Activated CD4-positive, alpha-beta memory T cell treated with anti-CD3 and anti-CD28 coated beads for 36 hours (primary cell): ENCODE data around the gene METTL26. TPM values are rescaled to one million over a fixed set of nuclear protein-coding genes. Genes with fewer than 3 reads are reported as not detected.

Experiments
- CTCF ChIA-PET: fragments of 350-600 bp; sonication (Branson Sonifier 250); formaldehyde crosslinking; loops from one replicate; lab custom pipeline; 2021; ENCODE audit warnings: antibody characterized with exemption, inconsistent platforms; lab: Charles Lee
- POLR2A ChIA-PET: fragments of 350-600 bp; sonication (Branson Sonifier 250); formaldehyde crosslinking; loops from one replicate; lab custom pipeline; 2021; ENCODE audit warnings: antibody characterized with exemption; lab: Charles Lee
- DNase-seq: peaks from one replicate; pipeline ENCODE4 v3.0.0-alpha.2; 2020
- H3K27ac Mint-ChIP-seq: one replicate; pipeline ENCODE4 v1.8.0; 2021; ENCODE audit warnings: mixed read lengths
- H3K27me3 Mint-ChIP-seq: one replicate; pipeline ENCODE4 v1.8.0; 2021; ENCODE audit warnings: mixed read lengths
- H3K36me3 Mint-ChIP-seq: one replicate; pipeline ENCODE4 v1.8.0; 2021; ENCODE audit warnings: mixed read lengths
- H3K4me1 Mint-ChIP-seq: one replicate; pipeline ENCODE4 v1.8.0; 2021; ENCODE audit warnings: low read depth, mixed read lengths
- H3K4me3 Mint-ChIP-seq: one replicate; pipeline ENCODE4 v1.8.0; 2021; ENCODE audit warnings: mild to moderate bottlenecking, mixed read lengths
- H3K9me3 Mint-ChIP-seq: one replicate; pipeline ENCODE4 v1.8.0; 2021; ENCODE audit warnings: mixed read lengths
- intact Hi-C: fragments of 100-400 bp; cut with micrococcal nuclease; formaldehyde crosslinking; loops from one replicate; pipeline ENCODE4 v1.15.1; 2023
- total RNA-seq, 2 experiments: library from RNA; stranded (reverse); gene quantifications; one replicate each; pipeline ENCODE4 v1.2.3, GENCODE V29; 2021

The METTL26 gene
- total RNA-seq, 2 experiments from 2014 or later = 113 to 117 TPM

DNA sequence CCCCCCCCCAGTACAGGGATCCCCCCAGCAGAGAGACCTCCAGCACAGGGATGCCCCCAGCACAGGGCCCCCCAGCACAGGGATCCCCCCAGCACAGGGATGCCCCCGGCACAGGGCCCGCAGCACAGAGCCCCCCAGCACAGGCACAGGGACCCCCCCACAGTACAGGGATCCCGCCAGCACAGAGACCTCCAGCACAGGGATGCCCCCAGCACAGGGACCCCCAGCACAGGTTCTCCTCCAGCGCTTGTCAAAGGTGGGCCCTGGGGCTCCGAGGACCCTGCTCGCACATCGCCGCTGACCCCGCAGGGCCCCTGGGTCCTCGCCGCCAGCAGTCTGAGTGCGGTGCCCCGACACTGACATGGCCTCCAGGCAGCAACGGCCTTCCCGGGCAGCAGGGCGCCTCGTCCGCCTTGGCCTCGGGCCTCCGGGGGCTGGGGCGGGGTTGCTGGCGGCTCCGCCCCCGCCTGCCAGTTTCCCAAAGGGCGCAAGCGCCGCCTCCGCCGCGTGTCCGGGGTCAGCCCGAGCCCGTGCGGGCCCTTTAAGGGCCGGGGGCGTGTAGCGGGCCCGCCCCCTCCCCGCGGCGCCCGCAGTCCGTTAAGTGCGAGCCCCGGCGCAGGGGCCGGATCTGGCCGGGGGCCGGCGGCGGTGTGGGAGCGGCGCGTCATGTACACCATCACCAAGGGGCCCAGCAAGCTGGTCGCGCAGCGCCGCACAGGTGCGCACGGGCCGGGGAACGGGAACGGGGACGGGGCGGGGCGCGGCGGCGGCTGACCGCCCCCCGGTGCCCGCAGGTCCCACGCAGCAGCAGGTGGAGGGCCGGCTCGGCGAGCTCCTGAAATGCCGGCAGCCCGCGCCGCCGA lies 5.5 kb upstream of the METTL26 start, which contains the start of gene MCRIP2:
MCRIP2 (plus strand) TSS at position 503 of the 863 bp plus-strand sequence; CDS start at position 667, 164 bp downstream.
- Mint-ChIP-seq H3K27ac (no peak within 1 kb of the TSS), H3K36me3 (peaks cover 3% of the 10 kb centered on the region), H3K4me1 (peaks cover 11% of the 10 kb centered on the region), H3K9me3 (no peaks in the 10 kb centered on the region), H3K27me3 (peaks cover 3% of the 10 kb centered on the region), H3K4me3 (peak within 1 kb of the TSS; percentile 73)
- intact Hi-C loops = no loop called here
- peak; percentile 82 for DNase-seq
- CTCF ChIA-PET = no interaction called here
- POLR2A ChIA-PET = interaction anchor here (0.7 to 1.0 kb wide), 2 partner anchors 34 to 63 kb away, joined by 3 read pairs; partner anchors contain the start of gene RHBDL1

DNA sequence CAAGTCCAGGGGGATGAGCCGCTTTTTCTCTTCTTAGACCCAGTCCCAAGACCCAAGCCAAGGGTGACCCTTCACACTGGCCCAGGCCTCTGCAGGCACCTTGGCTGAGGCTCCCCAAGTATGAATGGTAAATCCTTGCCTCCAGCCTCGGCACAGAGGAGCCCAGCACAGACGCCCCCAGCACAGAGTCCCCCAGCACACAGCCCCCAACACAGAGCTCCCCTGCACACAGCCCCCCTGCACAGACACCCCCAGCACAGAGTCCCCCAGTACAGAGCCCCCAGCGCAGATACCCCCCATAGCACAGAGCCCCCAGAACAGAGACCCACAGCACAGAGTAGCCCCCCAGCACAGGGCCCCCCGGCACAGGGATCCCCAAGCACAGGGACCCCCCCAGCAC lies 4.5 kb upstream of the METTL26 start:
- Mint-ChIP-seq H3K27ac (no peak overlapping the region), H3K9me3 (no peaks in the 10 kb centered on the region), H3K4me1 (peaks cover 11% of the 10 kb centered on the region), H3K4me3 (no peak overlapping the region), H3K36me3 (peaks cover 4% of the 10 kb centered on the region), H3K27me3 (peaks cover 3% of the 10 kb centered on the region)
- ChIA-PET CTCF (interaction anchor here (1.3 kb wide), 1 partner anchor 8 kb away, joined by 3 read pairs; the partner anchor contains the start of gene WDR90), POLR2A (no interaction called here)
- intact Hi-C loops = no loop called here
- DNase-seq = no peak

DNA sequence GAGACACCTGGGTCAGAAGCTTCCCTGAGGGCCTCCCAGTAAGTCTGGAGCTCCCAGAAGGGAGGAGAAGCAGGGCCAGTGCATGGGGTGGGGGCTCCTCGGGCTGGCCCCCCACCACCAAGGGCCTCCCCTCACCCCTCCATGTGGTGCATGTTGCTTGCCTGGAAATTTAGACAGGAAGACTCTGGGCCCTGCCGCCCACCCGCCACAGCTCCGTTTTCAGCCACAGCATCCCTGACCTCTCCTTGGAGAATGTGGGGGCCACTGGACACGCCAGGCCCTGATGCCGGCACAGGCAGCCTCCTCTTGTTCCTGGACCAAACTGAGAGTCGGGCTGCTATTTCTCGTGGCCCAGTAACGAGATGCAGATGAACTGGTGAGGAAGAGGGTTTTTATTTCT lies 2.7 kb upstream of the METTL26 start:
- ChIA-PET POLR2A (no interaction called here), CTCF (interaction anchor here (0.9 to 1.6 kb wide), 2 partner anchors 9 to 12 kb away, joined by 3 to 6 read pairs; no protein-coding TSS in a partner anchor)
- intact Hi-C loops = loop anchor here (5.0 kb wide), 1 partner anchor 98 kb away; no protein-coding TSS in a partner anchor
- H3K9me3 Mint-ChIP-seq = no peaks in the 10 kb centered on the region
- peaks cover 10% of the 10 kb centered on the region for H3K4me1 Mint-ChIP-seq
- H3K27me3 Mint-ChIP-seq = peaks cover 3% of the 10 kb centered on the region
- no peak overlapping the region for H3K4me3 Mint-ChIP-seq
- no peak for DNase-seq
- peaks cover 4% of the 10 kb centered on the region for H3K36me3 Mint-ChIP-seq
- no peak overlapping the region for H3K27ac Mint-ChIP-seq

DNA sequence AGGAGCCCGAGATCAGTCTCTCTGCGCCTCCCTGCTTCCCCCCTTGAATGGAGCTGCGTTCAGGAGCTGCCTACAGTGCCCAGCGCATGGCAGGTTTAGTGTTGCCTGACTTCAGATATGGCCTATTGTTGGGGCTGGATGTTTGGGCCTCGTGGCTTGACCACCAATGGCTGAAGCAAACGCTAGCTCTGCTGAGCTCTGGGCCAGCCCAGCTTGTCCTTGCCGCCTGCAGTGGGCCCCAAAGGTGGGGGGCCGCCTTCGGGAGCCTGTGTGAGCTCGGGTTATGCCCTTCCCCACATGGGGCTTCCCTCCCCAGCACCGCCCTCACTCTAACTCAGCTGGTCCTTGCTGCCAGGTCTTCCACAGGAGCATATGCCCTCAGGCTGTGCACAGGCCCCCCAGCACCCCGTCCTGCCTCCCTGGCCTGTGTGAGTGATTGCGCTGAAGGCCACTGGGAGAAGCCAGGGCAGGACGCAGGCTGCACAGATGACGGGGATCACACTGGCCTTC lies 2.0 kb upstream of the METTL26 start:
- intact Hi-C loops = loop anchor here (5.0 kb wide), 1 partner anchor 99 kb away; no protein-coding TSS in a partner anchor
- Mint-ChIP-seq H3K9me3 (no peaks in the 10 kb centered on the region), H3K4me1 (peaks cover 7% of the 10 kb centered on the region), H3K36me3 (peaks cover 4% of the 10 kb centered on the region), H3K27ac (no peak overlapping the region), H3K4me3 (no peak overlapping the region), H3K27me3 (peaks cover 3% of the 10 kb centered on the region)
- no peak for DNase-seq
- ChIA-PET POLR2A (interaction anchor here (0.6 to 0.9 kb wide), 2 partner anchors 48 to 401 kb away, joined by 3 read pairs; partner anchors contain the start of gene RAB40C), CTCF (interaction anchor here (0.9 to 1.6 kb wide), 2 partner anchors 10 to 13 kb away, joined by 3 to 6 read pairs; no protein-coding TSS in a partner anchor)

GRCh38 chr16:637081-638018 lies 1.2 kb upstream of the METTL26 start:
- H3K36me3 Mint-ChIP-seq = peaks cover 4% of the 10 kb centered on the region
- peaks cover 3% of the 10 kb centered on the region for H3K27me3 Mint-ChIP-seq
- ChIA-PET CTCF (interaction anchor here (1.1 to 2.0 kb wide), 7 partner anchors 11 to 212 kb away, joined by 3 to 13 read pairs (median 5); partner anchors contain the start of genes RAB11FIP3 and WDR90), POLR2A (interaction anchor here (0.6 to 2.2 kb wide), 6 partner anchors 11 to 671 kb away, joined by 3 to 16 read pairs (median 3); partner anchors contain the start of genes RAB40C and WDR90)
- H3K9me3 Mint-ChIP-seq = no peaks in the 10 kb centered on the region
- peak; percentile 93 for DNase-seq
- peak overlapping the region; percentile 89 for H3K27ac Mint-ChIP-seq
- peaks cover 5% of the 10 kb centered on the region for H3K4me1 Mint-ChIP-seq
- intact Hi-C loops = loop anchor here (2.0 to 5.0 kb wide), 2 partner anchors 47 to 100 kb away; partner anchors contain the start of gene JMJD8
- peak overlapping the region; percentile 90 for H3K4me3 Mint-ChIP-seq

DNA sequence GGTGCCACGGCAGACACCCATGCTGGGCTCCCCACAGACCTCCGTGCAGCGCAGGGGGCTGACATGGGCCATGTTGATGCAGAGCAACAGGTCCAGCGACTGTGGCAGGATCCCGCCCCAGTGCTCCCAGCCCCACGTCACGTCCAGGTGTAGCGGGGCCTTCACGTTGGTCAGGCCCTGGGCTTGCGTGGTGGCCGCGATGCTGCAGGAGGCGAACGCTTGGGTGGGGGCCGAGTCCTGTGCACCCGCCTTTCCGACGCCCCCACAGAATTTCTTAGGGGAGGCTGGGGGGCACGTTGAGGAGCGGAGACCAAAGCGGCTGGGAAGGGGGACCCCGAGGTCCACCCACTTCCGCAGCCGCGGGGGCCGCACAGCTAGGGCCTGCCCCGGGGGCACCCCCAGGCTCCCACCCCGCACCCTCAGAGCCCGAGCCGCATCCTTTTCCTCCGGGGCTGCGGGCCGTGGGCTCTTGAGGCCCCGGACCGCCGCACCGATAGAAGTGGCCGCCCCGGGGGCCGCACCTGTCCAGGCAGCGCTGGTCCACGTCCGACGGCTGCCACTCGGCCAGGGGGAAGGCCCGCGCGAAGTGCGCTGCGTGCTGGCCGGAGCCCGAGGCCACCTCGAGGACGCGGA lies 416 bp downstream of the METTL26 start:
- DNase-seq = peak; percentile 31
- POLR2A ChIA-PET = interaction anchor here (0.7 to 2.2 kb wide), 9 partner anchors 11 to 673 kb away, joined by 3 to 16 read pairs (median 3); partner anchors contain the start of genes CAPN15 and WDR90
- H3K27ac Mint-ChIP-seq = no peak overlapping the region
- intact Hi-C loops = loop anchor here (1.0 to 5.0 kb wide), 5 partner anchors 46 to 234 kb away; partner anchors contain the start of genes DECR2 and JMJD8
- H3K4me3 Mint-ChIP-seq = peak overlapping the region; percentile 90
- H3K4me1 Mint-ChIP-seq = peaks cover 5% of the 10 kb centered on the region
- CTCF ChIA-PET = interaction anchor here (0.8 to 2.0 kb wide), 7 partner anchors 12 to 210 kb away, joined by 3 to 13 read pairs (median 5); partner anchors contain the start of genes RAB11FIP3 and WDR90
- no peaks in the 10 kb centered on the region for H3K9me3 Mint-ChIP-seq
- peaks cover 4% of the 10 kb centered on the region for H3K36me3 Mint-ChIP-seq
- H3K27me3 Mint-ChIP-seq = peaks cover 3% of the 10 kb centered on the region

DNA sequence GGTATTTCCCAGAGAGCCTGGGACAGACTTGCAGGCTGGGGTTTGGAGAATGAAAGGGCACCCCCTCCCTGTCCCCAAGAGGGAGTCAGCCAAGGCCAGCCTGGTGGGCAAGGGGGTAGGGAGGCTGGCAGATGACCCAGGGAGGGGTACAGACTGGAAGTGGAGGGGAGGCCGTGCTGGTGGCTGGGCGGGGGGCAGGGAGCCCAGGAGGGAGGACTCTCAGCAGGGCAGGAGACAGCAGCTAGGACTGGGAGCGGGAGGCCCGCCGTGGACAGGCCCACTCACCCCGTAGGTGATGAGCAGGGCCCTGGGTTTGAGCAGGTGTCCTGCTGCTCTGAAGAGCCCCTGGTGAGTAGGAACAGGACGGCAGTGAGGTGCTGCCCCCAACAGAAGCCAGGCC lies 1.1 kb downstream of the METTL26 start:
- peaks cover 4% of the 10 kb centered on the region for H3K36me3 Mint-ChIP-seq
- no peak overlapping the region for H3K27ac Mint-ChIP-seq
- intact Hi-C loops = loop anchor here (5.0 kb wide), 1 partner anchor 102 kb away; no protein-coding TSS in a partner anchor
- POLR2A ChIA-PET = no interaction called here
- peaks cover 3% of the 10 kb centered on the region for H3K27me3 Mint-ChIP-seq
- H3K4me3 Mint-ChIP-seq = peak overlapping the region; percentile 63
- CTCF ChIA-PET = no interaction called here
- H3K9me3 Mint-ChIP-seq = no peaks in the 10 kb centered on the region
- peaks cover 5% of the 10 kb centered on the region for H3K4me1 Mint-ChIP-seq
- DNase-seq = no peak

- peaks cover 5% of the 10 kb centered on the region for H3K4me1 Mint-ChIP-seq
- ChIA-PET POLR2A (no interaction called here), CTCF (no interaction called here)
- H3K4me3 Mint-ChIP-seq = peak overlapping the region; percentile 63
- no peaks in the 10 kb centered on the region for H3K9me3 Mint-ChIP-seq
- H3K27me3 Mint-ChIP-seq = peaks cover 3% of the 10 kb centered on the region
- no peak overlapping the region for H3K27ac Mint-ChIP-seq
- intact Hi-C loops = no loop called here
- peaks cover 4% of the 10 kb centered on the region for H3K36me3 Mint-ChIP-seq
- DNase-seq = no peak
These were observed 1.9 kb downstream of the METTL26 start for GRCh38 chr16:634051-634670.

DNA sequence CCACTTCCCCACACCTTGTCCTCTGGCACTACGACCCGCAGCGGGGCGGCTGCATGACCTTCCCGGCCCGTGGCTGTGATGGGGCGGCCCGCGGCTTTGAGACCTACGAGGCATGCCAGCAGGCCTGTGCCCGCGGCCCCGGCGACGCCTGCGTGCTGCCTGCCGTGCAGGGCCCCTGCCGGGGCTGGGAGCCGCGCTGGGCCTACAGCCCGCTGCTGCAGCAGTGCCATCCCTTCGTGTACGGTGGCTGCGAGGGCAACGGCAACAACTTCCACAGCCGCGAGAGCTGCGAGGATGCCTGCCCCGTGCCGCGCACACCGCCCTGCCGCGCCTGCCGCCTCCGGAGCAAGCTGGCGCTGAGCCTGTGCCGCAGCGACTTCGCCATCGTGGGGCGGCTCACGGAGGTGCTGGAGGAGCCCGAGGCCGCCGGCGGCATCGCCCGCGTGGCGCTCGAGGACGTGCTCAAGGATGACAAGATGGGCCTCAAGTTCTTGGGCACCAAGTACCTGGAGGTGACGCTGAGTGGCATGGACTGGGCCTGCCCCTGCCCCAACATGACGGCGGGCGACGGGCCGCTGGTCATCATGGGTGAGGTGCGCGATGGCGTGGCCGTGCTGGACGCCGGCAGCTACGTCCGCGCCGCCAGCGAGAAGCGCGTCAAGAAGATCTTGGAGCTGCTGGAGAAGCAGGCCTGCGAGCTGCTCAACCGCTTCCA lies 2.6 kb downstream of the METTL26 start:
- H3K4me3 Mint-ChIP-seq = no peak overlapping the region
- intact Hi-C loops = no loop called here
- CTCF ChIA-PET = no interaction called here
- H3K27me3 Mint-ChIP-seq = peaks cover 3% of the 10 kb centered on the region
- DNase-seq = no peak
- no peak overlapping the region for H3K27ac Mint-ChIP-seq
- peaks cover 5% of the 10 kb centered on the region for H3K4me1 Mint-ChIP-seq
- H3K36me3 Mint-ChIP-seq = peaks cover 4% of the 10 kb centered on the region
- no peaks in the 10 kb centered on the region for H3K9me3 Mint-ChIP-seq
- POLR2A ChIA-PET = no interaction called here
